ENCODE results near the gene ZNF749. TPM values are rescaled to one million over a fixed set of nuclear protein-coding genes. Genes with fewer than 3 reads are reported as not detected.
A peak's percentile ranks its signal among the peaks of the same experiment; 100 is the strongest.
"Not testable (repeated sequence)": the region's sequence is repeated elsewhere in the genome, so short reads cannot be mapped to it uniquely, and the experiment has no call there.

ZNF749 gene
- total RNA-seq, 2 experiments from 2014 or later = 8.2 to 9.9 TPM

GRCh38 chr19:57487477-57488298 lies 52.6 kb downstream of the ZNF749 start, which contains the start of gene ZNF419:
ZNF419 (plus strand) TSS chr19:57487750; CDS start chr19:57487951, 201 bp downstream.
- H3K36me3 Mint-ChIP-seq (ENCODE audit: low read depth) = peaks cover 36% of the 10 kb centered on the region
- peaks cover 15% of the 10 kb centered on the region for H3K9me3 Mint-ChIP-seq
- H3K27ac Mint-ChIP-seq = peak within 1 kb of the TSS; percentile 74
- H3K27me3 Mint-ChIP-seq (ENCODE audit: low read depth); CTCF ChIA-PET: not testable (repeated sequence)
- peak; percentile 95 for DNase-seq
- intact Hi-C loops (cut with micrococcal nuclease) = loop anchor here (1.0 to 5.0 kb wide), 3 partner anchors 10 to 90 kb away; partner anchors contain the start of genes ZNF416, ZNF749 and ZNF772
- H3K4me1 Mint-ChIP-seq (ENCODE audit: low read depth) = peaks cover 11% of the 10 kb centered on the region
- peak within 1 kb of the TSS; percentile 56 for H3K4me3 Mint-ChIP-seq

DNA sequence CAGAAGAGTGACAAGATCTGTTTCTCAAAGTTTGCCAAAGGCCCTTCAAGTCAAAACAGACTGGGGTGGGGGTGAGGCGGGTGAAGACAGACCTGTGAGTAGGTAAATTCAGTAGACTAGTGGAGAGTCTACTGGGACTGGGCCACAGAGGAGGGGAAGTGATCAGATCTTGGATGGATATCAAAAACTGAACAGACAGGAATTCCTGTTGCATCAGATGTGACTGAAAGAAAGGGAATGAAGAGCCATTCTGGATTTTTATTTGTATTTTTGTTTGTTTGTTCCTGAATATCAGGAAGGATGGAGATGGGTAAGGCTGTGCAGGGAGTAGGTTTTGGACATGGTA lies 53.1 kb downstream of the ZNF749 start:
- DNase-seq; H3K27me3 Mint-ChIP-seq (ENCODE audit: low read depth); H3K27ac Mint-ChIP-seq; CTCF ChIA-PET: not testable (repeated sequence)
- peak overlapping the region; percentile 56 for H3K4me3 Mint-ChIP-seq
- intact Hi-C loops (cut with micrococcal nuclease) = loop anchor here (5.0 kb wide), 1 partner anchor 89 kb away; the partner anchor contains the start of gene ZNF416
- peaks cover 20% of the 10 kb centered on the region for H3K9me3 Mint-ChIP-seq
- H3K4me1 Mint-ChIP-seq (ENCODE audit: low read depth) = peaks cover 11% of the 10 kb centered on the region
- peaks cover 42% of the 10 kb centered on the region for H3K36me3 Mint-ChIP-seq (ENCODE audit: low read depth)

Other genes starting within 250 kb of the ZNF749 start
- gene ZNF264, start 243.8 kb upstream of the ZNF749 start, total RNA-seq = 10 to 100 TPM; 18.4 to 18.5 TPM
- gene AURKC, start 204.3 kb upstream of the ZNF749 start, total RNA-seq = 1 to 10 TPM in 1 of 2 experiments, under 1 TPM in 1; 0.40 to 1.2 TPM
- gene ZNF805, start 194.7 kb upstream of the ZNF749 start, total RNA-seq = 1 to 10 TPM; 6.0 to 6.5 TPM
- 10 to 100 TPM; 61.4 to 63.3 TPM for gene ZNF460, start 154.8 kb upstream of the ZNF749 start, total RNA-seq
- 1 to 10 TPM; 3.2 to 3.5 TPM for gene ZNF543, start 114.9 kb upstream of the ZNF749 start, total RNA-seq
- 1 to 10 TPM; 3.3 to 3.6 TPM for gene ZNF304, start 84.1 kb upstream of the ZNF749 start, total RNA-seq
- 1 to 10 TPM; 3.1 to 3.4 TPM for gene TRAPPC2B, start 71.8 kb upstream of the ZNF749 start, total RNA-seq
- gene ZNF547, start 71.8 kb upstream of the ZNF749 start, total RNA-seq = 1 to 10 TPM in 1 of 2 experiments, under 1 TPM in 1; 0.84 to 1.3 TPM
- 10 to 100 TPM; 11.9 to 13.3 TPM for gene ZNF548, start 45.5 kb upstream of the ZNF749 start, total RNA-seq
- gene ZNF17, start 24.2 kb upstream of the ZNF749 start, total RNA-seq = 1 to 10 TPM; 4.6 to 6.3 TPM
- gene VN1R1, start 21.8 kb downstream of the ZNF749 start, total RNA-seq = under 1 TPM; 0.15 to 0.19 TPM
- gene ZNF772, start 42.2 kb downstream of the ZNF749 start, total RNA-seq = 1 to 10 TPM; 6.0 to 8.3 TPM
- 1 to 10 TPM; 5.3 to 5.9 TPM for gene ZNF419, start 52.4 kb downstream of the ZNF749 start, total RNA-seq
- 1 to 10 TPM; 4.2 to 5.0 TPM for gene ZNF773, start 64.6 kb downstream of the ZNF749 start, total RNA-seq
- gene ZNF549, start 92.0 kb downstream of the ZNF749 start, total RNA-seq = 1 to 10 TPM; 1.8 TPM
- 1 to 10 TPM; 6.6 to 9.3 TPM for gene ZNF550, start 124.5 kb downstream of the ZNF749 start, total RNA-seq
- 1 to 10 TPM; 1.5 to 2.0 TPM for gene ZNF416, start 143.6 kb downstream of the ZNF749 start, total RNA-seq
- gene ZIK1, start 148.8 kb downstream of the ZNF749 start, total RNA-seq = 1 to 10 TPM; 3.3 to 3.6 TPM
- 1 to 10 TPM; 4.0 to 4.4 TPM for gene ZNF530, start 164.6 kb downstream of the ZNF749 start, total RNA-seq
- gene ZNF134, start 178.9 kb downstream of the ZNF749 start, total RNA-seq = 1 to 10 TPM; 6.9 to 7.0 TPM
- 1 to 10 TPM; 5.2 to 5.7 TPM for gene ZNF211, start 197.8 kb downstream of the ZNF749 start, total RNA-seq
- not detected for gene ZSCAN4, start 233.6 kb downstream of the ZNF749 start, total RNA-seq
- gene ZNF551, start 246.7 kb downstream of the ZNF749 start, total RNA-seq = 1 to 10 TPM; 4.7 to 6.0 TPM

All from activated naive CD4-positive, alpha-beta T cell treated with anti-CD3 and anti-CD28 coated beads for 36 hours (primary cell).